HG02610 (cell line): ENCODE data around the gene CADM2.
A peak's percentile ranks its signal among the peaks of the same experiment; 100 is the strongest.
"Not testable (repeated sequence)": the region's sequence is repeated elsewhere in the genome, so short reads cannot be mapped to it uniquely, and the experiment has no call there.

ENCODE experiments used
- ATAC-seq: cut with Tn5 transposase; IDR thresholded peaks from one replicate; pipeline ENCODE4 v1.9.1; 2021; ENCODE audit warnings: mild to moderate bottlenecking, moderate library complexity; ENCODE audit not compliant: unreplicated experiment

Gene CADM2

DNA sequence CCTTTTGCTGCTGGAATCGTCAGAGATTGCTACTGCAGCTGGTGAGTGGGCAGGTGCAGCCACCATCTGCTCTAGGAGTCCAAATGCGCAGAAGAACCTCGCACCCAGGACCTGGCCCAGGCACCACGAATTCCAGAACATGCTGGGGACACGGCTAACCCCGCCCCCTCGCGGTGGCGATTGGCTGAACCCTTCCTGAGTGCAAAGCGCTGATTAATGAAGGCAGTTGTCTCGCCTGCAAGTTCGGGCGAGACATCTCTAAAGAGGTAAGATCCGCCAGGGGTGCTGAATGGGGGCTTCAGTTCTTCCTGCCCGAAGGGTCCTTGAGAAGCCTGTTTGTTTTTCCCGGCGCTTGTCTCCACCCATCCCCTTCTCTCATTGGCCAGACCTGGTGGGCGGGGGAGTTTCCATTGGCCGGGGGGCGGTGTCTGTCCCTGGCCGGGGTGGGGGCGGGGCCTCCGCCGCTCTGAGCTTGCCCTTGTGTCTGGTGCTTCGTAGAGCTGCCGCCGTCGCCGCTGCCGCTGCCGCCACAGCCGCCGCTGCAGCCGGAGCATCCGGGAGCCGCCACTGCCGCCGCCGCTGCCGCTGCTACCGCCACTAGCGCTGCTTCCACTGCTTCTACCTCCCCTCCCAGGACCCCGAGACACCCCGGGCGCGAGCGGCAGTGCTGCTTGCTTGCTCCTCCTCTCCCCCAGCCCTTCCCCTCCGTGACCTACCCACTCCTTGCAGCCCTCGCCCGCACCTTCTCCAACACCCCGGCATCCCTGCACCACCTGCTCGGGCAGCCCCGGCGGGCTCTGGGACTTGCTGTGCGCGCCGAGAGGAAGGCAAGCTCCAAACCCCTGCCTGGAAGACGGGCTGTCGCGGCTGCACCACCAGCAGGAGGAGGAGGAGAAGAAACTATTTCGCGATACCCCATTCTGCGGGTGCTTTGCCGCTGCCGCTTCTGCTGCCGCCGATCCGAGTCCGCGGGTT, at the start of gene CADM2:
CADM2 (plus strand) TSS at position 495 of the 975 bp plus-strand sequence.
- ATAC-seq = peak; percentile 95

GRCh38 chr3:84918592-84918991, 40.2 kb upstream of the CADM2 start:
- not testable (repeated sequence) for ATAC-seq

- no peak for ATAC-seq
Measured at GRCh38 chr3:84922682-84923081, 36.1 kb upstream of the CADM2 start.

GRCh38 chr3:84925571-84925970, 33.2 kb upstream of the CADM2 start:
- no peak for ATAC-seq

DNA sequence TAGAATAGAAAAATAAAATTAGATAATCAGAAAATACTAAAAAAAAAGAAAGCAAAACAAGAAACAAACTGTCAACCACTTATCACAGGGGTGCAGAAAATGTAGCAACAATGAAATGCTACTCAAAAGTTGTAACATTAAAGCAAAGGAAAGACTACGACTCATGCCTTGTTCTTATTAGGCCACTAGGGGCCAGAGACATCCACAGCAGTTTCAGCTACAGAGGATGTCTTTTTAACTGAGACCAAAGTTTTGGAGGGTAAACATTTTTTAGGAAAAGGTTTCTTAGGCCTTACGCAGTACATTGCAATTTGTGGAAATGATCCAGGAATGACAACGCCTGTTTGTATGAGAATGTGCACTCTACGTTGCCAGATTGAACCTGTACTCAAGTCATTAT, 15.4 kb upstream of the CADM2 start:
- no peak for ATAC-seq

- ATAC-seq = no peak
Measured at GRCh38 chr3:84946240-84946639, 12.5 kb upstream of the CADM2 start.

- no peak for ATAC-seq
Measured at GRCh38 chr3:84959470-84960271, 882 bp downstream of the CADM2 start.

DNA sequence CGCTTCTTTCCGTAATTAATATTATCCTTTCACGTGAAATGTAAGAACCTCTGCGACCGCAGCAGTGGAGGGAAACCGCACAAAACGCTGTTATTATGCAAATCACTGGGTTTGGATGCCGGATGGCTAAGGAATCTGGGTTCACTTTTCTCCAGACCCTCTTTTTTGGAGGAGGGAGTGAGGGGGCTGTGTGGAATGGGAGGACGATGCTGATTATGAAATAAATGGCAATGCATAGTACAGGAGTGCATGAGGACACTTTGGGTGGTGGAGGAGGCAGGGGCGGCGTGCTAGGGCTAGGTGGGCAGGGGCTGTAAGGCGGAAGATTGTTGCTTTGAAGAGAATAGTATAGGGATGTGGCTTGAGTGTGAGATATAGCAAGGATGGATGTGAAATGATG, 1.8 kb downstream of the CADM2 start:
- ATAC-seq = no peak

GRCh38 chr3:84961011-84961410, 2.2 kb downstream of the CADM2 start:
- no peak for ATAC-seq

DNA sequence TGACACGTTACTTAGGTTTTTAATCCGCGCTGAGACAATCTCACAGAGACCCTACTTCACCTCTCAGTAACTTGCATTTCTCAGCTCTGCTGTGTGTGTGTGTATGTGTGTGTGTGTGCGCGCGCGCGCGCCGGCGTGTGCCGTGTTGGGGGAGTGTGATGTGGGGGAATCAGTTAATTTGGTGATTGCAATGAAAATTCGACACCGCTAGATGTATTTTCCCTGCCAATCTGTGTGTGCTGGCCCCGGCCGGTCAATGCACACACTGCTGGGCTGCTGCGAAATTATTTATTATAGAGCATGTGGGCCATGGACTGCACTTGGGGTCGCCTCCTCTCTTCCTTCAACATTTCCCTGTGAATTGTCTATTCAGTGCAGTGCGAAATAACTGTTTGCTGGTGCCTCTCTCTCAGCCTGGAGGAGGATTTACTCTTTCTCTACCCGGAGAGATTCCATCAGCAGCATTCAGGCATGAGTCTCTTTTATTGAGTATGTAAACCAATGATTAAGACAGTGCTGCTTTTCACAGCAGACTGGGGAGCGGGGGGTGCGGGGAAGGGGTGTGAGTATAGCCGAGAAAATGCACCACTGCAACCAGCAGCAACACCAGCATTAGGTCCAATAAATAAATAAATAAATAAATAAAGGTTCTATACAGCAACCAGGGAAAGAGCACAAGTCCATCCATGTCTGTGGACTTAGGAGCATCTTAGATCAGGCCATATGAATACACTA, 2.9 kb downstream of the CADM2 start:
- ATAC-seq = no peak

DNA sequence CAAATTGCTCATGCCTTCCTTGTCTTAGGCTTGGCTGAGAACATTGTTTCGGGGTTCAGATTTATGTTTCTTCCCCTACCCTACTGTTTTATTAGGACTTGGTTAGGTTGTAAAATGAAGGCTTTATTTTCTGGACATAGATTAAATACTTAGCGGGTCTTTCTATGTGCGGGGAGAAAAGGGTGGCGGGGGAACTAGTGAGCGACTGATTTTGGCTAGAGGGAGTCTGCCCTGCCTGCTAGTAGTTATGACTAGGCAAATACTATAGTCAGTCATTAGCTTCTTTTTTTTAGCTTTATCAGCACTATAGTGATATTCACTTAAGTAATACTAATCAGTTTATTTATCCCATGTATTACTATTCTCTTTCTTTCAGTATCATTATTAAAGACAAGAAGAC, 3.6 kb downstream of the CADM2 start:
- no peak for ATAC-seq

- no peak for ATAC-seq
Measured at GRCh38 chr3:84963137-84963536, 4.3 kb downstream of the CADM2 start.

DNA sequence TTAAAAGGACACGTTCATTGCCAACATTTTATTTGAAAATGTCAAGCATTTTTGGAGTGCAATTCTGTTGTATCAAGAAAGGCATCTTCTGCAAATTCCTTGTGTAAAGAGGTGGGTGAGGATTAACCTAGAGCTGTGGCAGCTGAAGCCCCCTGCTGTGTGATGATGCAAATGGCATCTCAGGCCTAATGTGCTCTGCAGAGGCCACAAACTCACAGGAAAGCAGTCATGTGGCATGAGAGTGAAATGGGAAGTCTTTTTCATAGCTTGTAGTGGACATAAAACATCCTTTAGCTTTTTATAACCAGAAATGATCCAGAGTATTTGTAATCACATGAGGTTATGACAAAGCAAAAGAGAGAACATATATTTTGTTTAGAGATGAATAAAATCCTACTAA, 6.4 kb downstream of the CADM2 start:
- ATAC-seq = no peak

- no peak for ATAC-seq
Measured at GRCh38 chr3:84967767-84968581, 9.2 kb downstream of the CADM2 start.

DNA sequence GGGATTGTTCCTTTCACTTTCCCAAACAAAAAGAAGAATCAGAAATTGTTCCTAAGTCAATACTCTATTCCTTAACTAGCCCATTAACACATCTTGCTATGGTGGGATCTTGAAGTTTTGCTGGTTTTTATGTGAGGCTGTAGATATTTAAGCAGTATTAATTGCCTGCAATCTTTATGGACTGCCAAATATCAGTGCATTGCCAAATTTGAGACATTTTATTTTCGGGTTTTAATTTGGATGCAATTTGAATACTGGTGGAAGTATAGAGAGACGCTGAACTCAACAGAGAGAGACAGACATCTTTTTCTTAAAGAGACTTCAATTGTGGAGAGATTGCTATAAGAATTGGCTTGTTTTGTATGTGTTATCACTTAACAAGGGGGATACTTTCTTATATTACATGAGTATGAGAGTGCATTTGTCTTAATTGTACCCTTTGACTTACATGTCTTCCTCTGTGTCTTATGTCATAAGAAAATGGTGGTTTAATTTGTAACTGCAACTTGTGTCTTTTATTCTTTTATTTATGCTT, 10.0 kb downstream of the CADM2 start:
- no peak for ATAC-seq

DNA sequence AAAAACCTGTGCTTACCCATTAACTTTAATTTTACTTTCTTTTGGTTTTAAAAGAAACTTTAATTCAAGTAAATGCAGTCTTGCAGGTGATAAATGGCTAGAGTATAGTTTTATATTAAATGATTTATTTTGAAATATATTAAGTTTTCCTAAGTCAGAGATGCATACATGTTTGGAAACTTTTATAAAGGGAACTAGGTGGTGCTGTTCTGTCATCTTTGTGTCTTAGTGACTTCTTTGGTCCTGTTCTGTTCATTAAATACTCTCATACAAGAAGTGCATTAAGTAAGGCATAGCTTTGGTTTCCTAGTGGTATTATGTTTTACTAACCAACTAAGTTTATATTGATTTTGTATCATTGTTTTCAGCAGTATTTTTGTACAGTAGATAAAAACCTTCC, 15.6 kb downstream of the CADM2 start:
- ATAC-seq = no peak

DNA sequence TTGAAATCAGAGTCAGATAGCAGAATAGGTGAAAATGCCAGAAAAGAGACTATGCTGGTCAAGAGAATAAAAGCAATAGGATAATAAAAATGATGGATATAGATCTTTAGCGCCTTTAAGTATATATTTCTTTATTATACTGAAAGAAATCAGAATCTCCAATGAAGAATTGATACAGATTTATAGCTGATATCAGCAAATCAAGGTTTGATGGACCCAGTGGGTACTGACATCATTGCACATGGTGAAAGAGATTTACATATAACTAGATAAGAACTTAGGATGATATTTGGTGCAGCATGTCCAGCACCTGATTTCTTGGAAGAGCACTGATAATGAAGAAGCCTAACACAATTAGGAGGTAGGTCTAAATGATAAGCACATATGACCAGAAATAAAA, 18.2 kb downstream of the CADM2 start:
- ATAC-seq = no peak

DNA sequence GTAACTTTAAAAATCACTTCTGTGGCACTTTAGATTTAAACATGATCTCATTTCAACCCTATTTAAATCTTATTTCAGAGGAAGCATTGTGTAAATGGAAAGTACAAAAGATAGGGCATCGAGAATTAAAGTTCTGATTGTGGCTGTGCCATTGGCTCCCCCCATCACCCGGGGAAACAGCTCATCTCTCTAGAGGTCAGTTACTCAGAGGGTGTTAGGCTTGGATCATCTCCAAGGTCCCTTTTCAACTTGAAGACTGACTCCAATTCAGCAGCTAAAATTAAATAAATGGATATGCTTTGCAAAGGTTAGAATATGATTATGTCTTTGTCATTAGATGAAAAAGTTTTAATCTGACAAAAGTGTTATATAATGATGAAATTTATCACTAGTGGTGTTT, 20.1 kb downstream of the CADM2 start:
- no peak for ATAC-seq

GRCh38 chr3:84980011-84980410, 21.2 kb downstream of the CADM2 start:
- no peak for ATAC-seq

DNA sequence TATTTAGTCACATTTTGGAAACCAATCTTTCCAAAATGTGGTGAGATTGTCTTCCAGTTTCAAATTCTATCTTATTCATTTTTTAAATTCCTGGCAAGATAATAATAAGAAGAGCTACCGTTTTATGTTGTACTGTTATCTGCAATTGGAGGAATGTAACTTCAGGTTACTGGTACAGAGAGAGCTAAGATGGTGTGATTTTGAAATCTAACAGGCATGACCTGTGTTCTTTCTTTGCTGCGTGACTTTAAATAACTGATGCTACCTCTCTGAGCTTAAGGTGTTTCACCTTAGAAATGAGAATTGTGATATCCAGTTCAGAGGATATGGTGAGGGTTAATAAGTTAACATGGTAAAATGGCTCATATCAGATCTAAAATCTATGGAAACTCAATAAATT, 21.7 kb downstream of the CADM2 start:
- ATAC-seq = no peak
